Stimulated activated CD8-positive, alpha-beta memory T cell treated with anti-CD3 and anti-CD28 coated beads, Interleukin-15, amount 100 ng/mL, for 24 hours (primary cell): ENCODE results near the gene DLX4.

Source experiments
- DNase-seq: peaks from one replicate; pipeline ENCODE4 v3.0.0-alpha.2; 2020; ENCODE audit warnings: low read depth

The DLX4 gene

DNA sequence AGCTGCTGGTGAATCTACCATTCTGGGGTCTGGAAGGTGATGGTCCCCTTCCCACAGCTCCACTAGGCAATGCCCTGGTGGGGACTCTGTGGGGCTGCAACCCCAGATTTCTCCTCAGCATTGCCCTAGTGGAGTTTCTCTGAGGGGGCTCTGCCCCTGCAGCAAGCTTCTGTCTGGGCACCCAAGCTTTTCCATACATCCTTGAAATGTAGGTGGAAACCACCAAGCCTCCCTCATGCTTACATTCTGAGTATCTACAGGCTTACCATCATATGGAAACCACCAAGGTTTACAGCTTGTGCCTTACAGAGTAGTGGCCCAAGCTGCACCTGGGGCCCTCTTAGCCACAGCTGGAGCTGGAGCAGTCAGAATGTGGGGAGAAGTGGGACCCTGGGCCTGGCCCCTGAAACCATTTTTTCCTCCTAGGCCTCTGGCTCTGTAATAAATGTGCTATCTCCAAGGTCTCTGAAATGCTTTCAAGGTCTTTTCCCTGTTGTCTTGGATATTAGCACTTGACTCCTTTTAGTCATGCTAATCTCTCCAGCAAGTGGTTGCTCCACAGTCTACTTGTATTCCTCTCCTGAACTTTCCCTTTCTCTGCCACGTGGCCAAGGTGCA is 45.6 kb downstream of the DLX4 start:
- no peak for DNase-seq

DNA sequence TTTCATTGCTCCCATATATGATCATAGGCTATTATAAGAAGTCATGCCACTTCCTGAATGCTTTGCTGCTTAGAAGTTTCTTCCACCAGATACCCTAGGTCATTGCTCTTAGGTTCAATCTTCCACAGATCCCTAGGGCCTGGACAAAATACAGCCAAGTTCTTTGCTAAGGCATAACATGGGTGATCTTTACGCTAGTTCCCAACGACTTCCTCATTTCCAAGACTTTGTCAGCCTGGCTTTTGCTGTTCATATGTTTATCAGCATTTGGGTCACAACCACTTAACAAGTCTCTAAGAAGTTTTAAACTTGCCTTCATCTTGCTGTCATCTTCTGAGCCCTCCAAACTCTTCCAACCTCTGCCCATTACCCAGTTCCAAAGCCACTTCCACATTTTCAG is 46.2 kb downstream of the DLX4 start:
- DNase-seq: no peak

GRCh38 chr17:50018909-50019308 is 49.9 kb downstream of the DLX4 start:
- no peak for DNase-seq

GRCh38 chr17:50020841-50021599 is 52.0 kb downstream of the DLX4 start:
- DNase-seq: no peak

DNA sequence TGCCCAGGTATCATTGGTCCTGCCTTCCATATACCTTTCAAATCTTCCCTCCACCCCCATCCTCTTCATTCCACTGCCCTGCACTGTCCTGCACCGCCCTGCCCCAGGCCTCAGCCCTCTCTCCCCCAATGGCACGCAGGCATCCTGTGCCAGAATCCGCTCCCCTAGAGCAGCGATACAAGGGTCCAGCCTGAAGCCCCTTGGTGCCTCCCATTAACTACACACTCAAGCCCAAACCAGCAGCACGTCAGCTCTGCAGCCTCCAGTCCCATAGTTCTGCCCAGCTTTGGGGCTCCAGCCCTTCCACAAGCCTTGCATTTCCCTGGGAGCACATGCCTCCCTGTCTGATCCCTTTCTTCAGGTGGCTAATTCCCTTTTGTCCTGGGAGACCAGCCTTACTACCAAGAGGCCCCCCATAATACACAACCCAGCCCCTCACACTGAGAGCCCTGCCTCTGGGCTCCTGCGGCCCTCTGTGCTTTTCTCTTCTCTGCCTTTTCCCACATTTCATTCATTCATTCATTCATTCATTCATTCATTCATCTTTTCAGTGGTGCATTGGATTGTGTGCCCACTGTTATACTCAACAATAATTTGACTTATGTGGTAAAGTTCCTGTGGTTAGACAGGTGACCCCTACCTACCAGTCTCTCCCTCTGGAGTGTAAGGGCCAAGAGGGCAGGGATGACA is 52.8 kb downstream of the DLX4 start:
- DNase-seq: no peak

GRCh38 chr17:50022463-50023130 is 53.6 kb downstream of the DLX4 start:
- DNase-seq: no peak

GRCh38 chr17:50023520-50023919 is 54.5 kb downstream of the DLX4 start:
- no peak for DNase-seq
